DOHH2 (cell line): Measurements from ENCODE around the gene SIMC1.
"Not testable (repeated sequence)": the region's sequence is repeated elsewhere in the genome, so short reads cannot be mapped to it uniquely, and the experiment has no call there.

Source experiments
- H3F3A ChIP-seq: fragments of 200-600 bp; sonication (generic), shearing (Covaris generic); 2 replicates; pipeline ENCODE4 v1.6.0; 2016; ENCODE audit warnings: antibody characterized with exemption, mild to moderate bottlenecking; ENCODE audit not compliant: control insufficient read depth, insufficient read depth
- H3K27ac ChIP-seq: fragments of 200-600 bp; sonication (generic); 2 replicates; pipeline ENCODE4 v1.5.1; 2014; ENCODE audit warnings: low read depth, mild to moderate bottlenecking, low read length, moderate library complexity
- H3K27me3 ChIP-seq: fragments of 200-600 bp; sonication (generic); 2 replicates; pipeline ENCODE4 v1.6.1; 2014; ENCODE audit warnings: mild to moderate bottlenecking, low read length, mixed read lengths; ENCODE audit not compliant: control insufficient read depth
- H3K36me3 ChIP-seq: fragments of 200-600 bp; sonication (generic); 2 replicates; pipeline ENCODE4 v1.6.1; 2014; ENCODE audit warnings: mild to moderate bottlenecking, low read length, moderate library complexity, mixed read lengths; ENCODE audit not compliant: control insufficient read depth
- H3K4me1 ChIP-seq: fragments of 200-600 bp; sonication (generic); 2 replicates; pipeline ENCODE4 v1.6.1; 2014; ENCODE audit warnings: mild to moderate bottlenecking, low read length, mixed read lengths; ENCODE audit not compliant: control insufficient read depth
- H3K4me2 ChIP-seq: fragments of 200-600 bp; sonication (generic); 2 replicates; pipeline ENCODE4 v1.6.0; 2014; ENCODE audit warnings: mild to moderate bottlenecking, low read length, moderate library complexity
- H3K4me3 ChIP-seq: fragments of 200-600 bp; sonication (generic); 2 replicates; pipeline ENCODE4 v1.5.1; 2014; ENCODE audit warnings: mild to moderate bottlenecking, low read length, mixed read lengths
- H3K79me2 ChIP-seq: fragments of 200-600 bp; sonication (generic); 2 replicates; pipeline ENCODE4 v1.6.1; 2014; ENCODE audit warnings: mild to moderate bottlenecking, low read length, mixed read lengths; ENCODE audit not compliant: control insufficient read depth
- H3K9me2 ChIP-seq: fragments of 200-600 bp; sonication (generic); replicated peaks from 2 replicates; pipeline ENCODE4 v1.6.1; 2014; ENCODE audit warnings: mild to moderate bottlenecking, low read length, mixed read lengths; ENCODE audit not compliant: control insufficient read depth
- H3K9me3 ChIP-seq: fragments of 200-600 bp; sonication (generic); 2 replicates; pipeline ENCODE4 v1.6.1; 2014; ENCODE audit warnings: antibody characterized with exemption, low read length, mixed read lengths; ENCODE audit not compliant: control insufficient read depth, insufficient read depth
- H4K20me1 ChIP-seq: fragments of 200-600 bp; sonication (generic); 2 replicates; pipeline ENCODE4 v1.6.0; 2014; ENCODE audit warnings: low read depth, mild to moderate bottlenecking, antibody characterized with exemption, low read length, moderate library complexity; ENCODE audit not compliant: control insufficient read depth, insufficient read depth

Gene SIMC1

GRCh38 chr5:176195487-176196207 lies 42.6 kb upstream of the SIMC1 start:
- not testable (repeated sequence) for H3K4me3 ChIP-seq, H4K20me1 ChIP-seq, H3F3A ChIP-seq, H3K4me2 ChIP-seq, H3K27ac ChIP-seq, H3K9me2 ChIP-seq, H3K27me3 ChIP-seq, H3K79me2 ChIP-seq, H3K9me3 ChIP-seq, H3K4me1 ChIP-seq, H3K36me3 ChIP-seq

DNA sequence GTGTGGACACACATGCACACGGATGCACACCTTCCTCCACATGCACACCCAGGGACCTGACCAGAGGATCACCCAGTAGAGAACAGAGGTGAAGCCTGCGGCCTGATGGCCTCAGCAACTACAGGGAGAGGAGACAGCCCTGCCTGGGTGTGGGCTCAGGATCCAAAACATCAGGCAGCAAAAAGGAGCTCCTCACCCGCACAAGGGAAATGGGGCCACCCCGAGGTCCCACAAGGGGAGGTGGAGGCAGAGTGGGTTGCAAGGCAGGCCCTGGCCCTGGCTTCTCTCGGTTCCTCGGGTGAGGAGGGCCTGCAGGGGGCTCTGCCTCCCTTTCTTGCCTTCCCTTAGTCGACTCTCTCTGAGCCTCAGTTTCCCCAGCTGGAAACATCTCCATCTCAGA lies 41.4 kb upstream of the SIMC1 start:
- not testable (repeated sequence) for H3K79me2 ChIP-seq, H3K27me3 ChIP-seq, H3K4me1 ChIP-seq, H3F3A ChIP-seq, H3K36me3 ChIP-seq, H4K20me1 ChIP-seq, H3K4me2 ChIP-seq, H3K9me3 ChIP-seq, H3K4me3 ChIP-seq, H3K9me2 ChIP-seq, H3K27ac ChIP-seq

- H3K4me3 ChIP-seq, H3K4me1 ChIP-seq, H3K9me2 ChIP-seq, H3K27ac ChIP-seq, H3F3A ChIP-seq, H4K20me1 ChIP-seq, H3K9me3 ChIP-seq, H3K36me3 ChIP-seq, H3K4me2 ChIP-seq, H3K27me3 ChIP-seq, H3K79me2 ChIP-seq: not testable (repeated sequence)
These were observed 40.9 kb upstream of the SIMC1 start for GRCh38 chr5:176197234-176197858.

DNA sequence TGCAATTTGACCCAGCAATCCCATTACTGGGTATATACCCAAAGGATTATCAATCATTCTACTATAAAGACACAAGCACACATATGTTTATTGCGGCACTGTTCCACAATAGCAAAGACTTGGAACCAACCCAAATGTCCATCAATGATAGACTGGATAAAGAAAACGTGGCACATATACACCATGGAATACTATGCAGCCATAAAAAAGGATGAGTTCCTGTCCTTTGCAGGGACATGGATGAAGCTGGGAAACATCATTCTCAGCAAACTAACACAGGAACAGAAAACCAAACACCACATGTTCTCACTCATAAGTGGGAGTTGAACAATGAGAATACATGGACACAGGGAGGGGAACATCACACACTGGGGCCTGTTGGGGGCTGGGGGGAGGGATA lies 39.9 kb upstream of the SIMC1 start:
- H3K9me3 ChIP-seq, H3K79me2 ChIP-seq, H3F3A ChIP-seq, H3K4me2 ChIP-seq, H3K27ac ChIP-seq, H4K20me1 ChIP-seq, H3K27me3 ChIP-seq, H3K4me3 ChIP-seq, H3K9me2 ChIP-seq, H3K4me1 ChIP-seq, H3K36me3 ChIP-seq: not testable (repeated sequence)

DNA sequence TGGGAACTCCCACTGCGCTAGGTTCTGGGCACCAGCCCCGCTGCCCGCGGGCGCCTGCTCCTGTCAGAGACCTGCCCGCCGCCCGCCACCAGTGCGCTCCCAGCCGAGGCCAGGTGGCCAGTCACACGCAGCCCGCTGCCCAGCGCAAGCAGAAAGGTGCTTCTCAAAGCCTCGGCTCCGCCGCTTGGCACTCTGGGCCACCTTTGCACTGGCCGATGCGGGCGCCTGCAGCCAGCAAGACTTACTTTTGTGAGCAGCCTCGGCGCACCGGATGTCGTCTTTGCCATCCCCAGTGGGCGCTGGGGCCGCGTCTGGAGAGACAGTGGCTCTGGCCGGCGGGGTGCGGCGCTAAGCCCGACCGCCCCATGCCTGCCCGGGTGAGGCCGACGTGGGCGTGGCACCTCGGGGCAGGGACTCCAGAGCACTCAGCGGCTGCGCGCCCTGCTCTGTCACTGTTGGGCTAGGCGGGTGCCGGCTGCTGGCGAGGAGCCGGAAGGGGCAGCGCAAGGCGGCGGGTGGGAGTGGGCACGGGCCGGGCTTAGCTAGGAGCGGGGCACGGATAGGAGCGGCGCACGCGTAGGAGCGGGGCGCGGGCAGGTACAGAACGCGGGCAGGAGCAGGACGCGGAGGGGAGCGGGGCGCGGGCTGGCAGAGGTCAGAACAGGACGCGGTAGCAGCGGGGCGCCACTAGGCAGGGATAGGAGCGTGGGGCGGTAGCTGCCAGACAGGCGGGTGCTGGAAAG lies 39.1 kb upstream of the SIMC1 start:
- H3K4me2 ChIP-seq, H3K27me3 ChIP-seq, H4K20me1 ChIP-seq, H3K9me2 ChIP-seq, H3K9me3 ChIP-seq, H3K27ac ChIP-seq, H3K79me2 ChIP-seq, H3K4me1 ChIP-seq, H3K36me3 ChIP-seq, H3K4me3 ChIP-seq, H3F3A ChIP-seq: not testable (repeated sequence)

- H3K4me2 ChIP-seq, H3K27me3 ChIP-seq, H3K9me2 ChIP-seq, H3K36me3 ChIP-seq, H3K4me1 ChIP-seq, H3K4me3 ChIP-seq, H3K27ac ChIP-seq, H3K9me3 ChIP-seq, H3K79me2 ChIP-seq, H3F3A ChIP-seq, H4K20me1 ChIP-seq: not testable (repeated sequence)
These were observed 38.3 kb upstream of the SIMC1 start for GRCh38 chr5:176199803-176200399.
